Measurements from ENCODE around the gene LRRC8B.

The LRRC8B gene

GRCh38 chr1:89630048-89630447, 105.4 kb downstream of the LRRC8B start:
- in situ Hi-C loops (cut with MboI; ENCODE audit: low sequenced_read_pairs), result loop anchor here (25.0 kb wide), 2 partner anchors 132 to 357 kb away; partner anchors contain the start of gene ZNF326

GRCh38 chr1:89631816-89632656, 107.4 kb downstream of the LRRC8B start:
- in situ Hi-C loops (cut with MboI; ENCODE audit: low sequenced_read_pairs), result loop anchor here (25.0 kb wide), 2 partner anchors 130 to 355 kb away; partner anchors contain the start of gene ZNF326

DNA sequence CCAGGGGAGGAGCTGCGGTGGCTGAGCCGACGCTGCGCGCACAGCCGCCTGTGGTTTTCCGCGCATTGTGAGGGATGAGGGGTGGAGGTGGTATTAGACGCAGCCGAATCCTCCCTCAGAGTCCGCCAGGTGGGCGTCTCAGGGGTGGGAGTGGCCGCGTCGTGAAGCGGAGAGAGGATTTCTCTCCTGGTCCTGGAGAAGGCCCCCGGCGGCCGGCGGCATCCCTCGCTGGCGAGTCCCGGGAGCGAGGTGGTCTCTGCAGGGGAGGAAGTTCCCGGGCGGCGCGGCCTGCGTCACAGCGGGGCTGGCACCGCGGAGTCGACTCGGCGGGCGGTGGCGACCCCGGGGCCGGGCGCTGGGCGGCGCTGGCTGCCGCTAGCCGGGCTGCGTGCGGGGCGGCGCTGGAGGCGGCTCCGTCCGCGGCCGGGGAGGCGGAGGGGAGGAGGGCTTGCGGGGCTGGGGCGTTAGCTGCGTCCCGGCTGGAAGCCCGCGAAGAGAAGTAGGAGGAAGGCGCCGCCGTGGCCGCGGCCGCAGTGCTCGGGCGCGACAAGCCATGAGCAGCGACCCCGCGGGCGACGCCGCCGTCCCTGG, 108.1 kb downstream of the LRRC8B start, which contains the start of gene LRRC8C:
LRRC8C (plus strand) TSS at position 464 of the 591 bp plus-strand sequence. CDS start 53,354 bp downstream, outside the sequence.
- in situ Hi-C loops (cut with MboI; ENCODE audit: low sequenced_read_pairs), result loop anchor here (25.0 kb wide), 2 partner anchors 130 to 355 kb away; partner anchors contain the start of gene ZNF326

DNA sequence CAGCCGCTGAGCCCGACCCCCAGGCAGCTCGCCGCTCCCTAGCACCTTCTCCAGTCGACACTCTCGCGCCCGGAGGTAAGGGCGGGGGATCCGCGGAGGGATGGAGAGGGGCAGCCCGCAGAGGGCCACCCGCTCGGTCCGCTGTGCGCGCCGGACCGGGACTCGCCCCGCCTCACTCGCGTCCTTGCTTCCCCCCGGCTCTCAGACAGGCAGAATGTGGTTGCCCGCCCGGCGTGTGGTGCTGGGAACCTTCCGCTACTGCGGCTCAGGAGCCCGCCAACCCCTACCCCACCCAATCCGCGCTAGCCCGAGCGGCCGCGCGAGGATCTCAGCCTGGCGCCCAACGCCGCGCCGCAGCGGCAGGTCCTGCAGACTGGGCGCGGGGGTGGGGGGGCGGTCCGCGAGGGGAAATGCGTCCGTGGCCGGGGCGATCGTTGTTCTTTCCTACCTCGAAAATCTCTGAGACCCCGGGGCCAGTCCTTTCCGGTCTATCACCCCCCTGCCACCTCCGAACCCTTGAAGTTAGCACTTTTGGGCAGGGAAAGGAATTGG, 108.7 kb downstream of the LRRC8B start:
- in situ Hi-C loops (cut with MboI; ENCODE audit: low sequenced_read_pairs), result loop anchor here (25.0 kb wide), 2 partner anchors 129 to 354 kb away; partner anchors contain the start of gene ZNF326

GRCh38 chr1:89633800-89634625, 109.4 kb downstream of the LRRC8B start:
- in situ Hi-C loops (cut with MboI; ENCODE audit: low sequenced_read_pairs), result loop anchor here (25.0 kb wide), 2 partner anchors 128 to 353 kb away; partner anchors contain the start of gene ZNF326

GRCh38 chr1:89635825-89636815, 111.5 kb downstream of the LRRC8B start:
- in situ Hi-C loops (cut with MboI; ENCODE audit: low sequenced_read_pairs), result loop anchor here (25.0 kb wide), 2 partner anchors 126 to 351 kb away; partner anchors contain the start of gene ZNF326

GRCh38 chr1:89637496-89637895, 112.9 kb downstream of the LRRC8B start:
- in situ Hi-C loops (cut with MboI; ENCODE audit: low sequenced_read_pairs), result loop anchor here (25.0 kb wide), 2 partner anchors 125 to 350 kb away; partner anchors contain the start of gene ZNF326

GRCh38 chr1:89640440-89640839, 115.8 kb downstream of the LRRC8B start:
- in situ Hi-C loops (cut with MboI; ENCODE audit: low sequenced_read_pairs), result loop anchor here (25.0 kb wide), 2 partner anchors 122 to 347 kb away; partner anchors contain the start of gene ZNF326

GRCh38 chr1:89641781-89642180, 117.2 kb downstream of the LRRC8B start:
- in situ Hi-C loops (cut with MboI; ENCODE audit: low sequenced_read_pairs), result loop anchor here (25.0 kb wide), 2 partner anchors 121 to 346 kb away; partner anchors contain the start of gene ZNF326

DNA sequence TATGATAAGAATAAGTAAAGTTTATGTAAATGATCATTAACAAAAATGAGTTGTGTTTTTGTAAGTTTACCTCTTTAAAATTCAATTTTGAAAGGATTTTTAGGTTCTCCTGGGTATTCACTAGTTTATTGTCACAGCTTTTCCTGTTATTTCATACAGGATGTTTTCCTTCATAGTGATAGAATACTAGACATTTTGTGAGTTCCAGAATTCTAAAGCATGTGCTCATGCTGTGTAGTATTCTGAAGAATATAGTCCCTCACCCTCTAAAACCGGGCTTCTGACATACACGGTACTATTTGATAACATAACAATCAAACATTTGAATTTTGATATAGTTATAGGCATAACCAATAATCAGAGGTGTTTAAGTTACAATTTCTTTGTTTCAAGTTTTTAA, 118.9 kb downstream of the LRRC8B start:
- in situ Hi-C loops (cut with MboI; ENCODE audit: low sequenced_read_pairs), result loop anchor here (25.0 kb wide), 2 partner anchors 119 to 344 kb away; partner anchors contain the start of gene ZNF326

DNA sequence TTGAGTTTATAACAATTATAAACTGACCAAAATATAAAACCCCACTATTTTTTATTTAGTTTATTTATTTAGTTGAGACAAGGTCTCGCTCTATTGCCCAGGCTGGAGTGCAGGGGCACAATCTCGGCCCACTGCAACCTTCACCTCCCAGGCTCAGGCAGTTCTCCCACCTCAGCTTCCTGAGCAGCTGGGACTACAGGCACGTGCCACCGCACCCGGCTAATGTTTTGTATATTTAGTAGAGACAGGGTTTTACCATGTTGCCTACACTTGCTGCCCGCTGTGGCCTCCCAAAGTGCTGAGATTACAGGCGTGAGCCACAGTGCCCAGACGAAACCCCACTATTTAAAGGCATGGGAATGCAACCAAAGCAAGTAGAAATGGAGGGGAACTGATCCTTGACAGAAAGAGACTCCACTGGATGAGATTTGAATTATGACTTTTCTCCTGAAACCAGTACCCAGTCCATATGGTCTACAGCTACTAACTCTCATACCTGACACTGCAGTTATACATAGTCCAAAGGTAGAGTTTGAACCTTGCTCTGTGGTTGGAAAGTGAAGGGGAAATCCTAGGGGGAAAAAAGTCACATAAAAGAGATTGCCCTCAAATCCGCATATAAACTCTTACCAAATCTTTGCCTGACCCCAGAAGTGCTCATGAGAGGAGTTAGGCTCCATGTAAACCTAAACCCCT, 119.6 kb downstream of the LRRC8B start:
- in situ Hi-C loops (cut with MboI; ENCODE audit: low sequenced_read_pairs), result loop anchor here (25.0 kb wide), 2 partner anchors 118 to 343 kb away; partner anchors contain the start of gene ZNF326

DNA sequence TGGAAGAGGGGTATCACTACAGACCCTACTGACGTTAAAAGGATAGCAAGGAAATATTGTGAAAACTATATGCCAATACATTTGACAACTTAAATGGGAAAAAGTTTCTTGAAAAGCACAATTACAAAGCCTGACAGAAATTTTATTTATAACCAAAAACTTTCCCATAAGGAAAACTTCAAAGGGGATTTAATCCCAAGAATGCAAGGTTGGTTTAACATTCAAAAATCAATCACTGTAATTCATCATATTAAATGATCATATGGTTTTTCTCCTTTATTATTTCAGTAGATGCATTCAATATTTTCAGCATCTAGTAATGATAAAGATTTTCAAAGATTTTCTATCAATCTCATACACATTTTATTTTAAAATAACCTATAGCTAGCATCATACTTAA, 121.6 kb downstream of the LRRC8B start:
- in situ Hi-C loops (cut with MboI; ENCODE audit: low sequenced_read_pairs), result loop anchor here (25.0 kb wide), 2 partner anchors 116 to 341 kb away; partner anchors contain the start of gene ZNF326

Measured in HL-60/S4 treated with retinoic acid at 250 ng/mL for 4 days and 3 days (cell line).